ENCODE results near the gene TRIM23.

GRCh38 chr5:65646938-65647337 lies 22.8 kb upstream of the TRIM23 start:
- no peak for TF ChIP-seq CTCF (IDR thresholded peaks at IDR 0.05)
- TF ChIP-seq POLR2A (IDR thresholded peaks at IDR 0.05) = no peak

All from thyroid gland (tissue), 4 donors.